ENCODE results near the gene ISG20.

Gene ISG20

GRCh38 chr15:88608607-88609181 lies 30.1 kb upstream of the ISG20 start:
- no peak for TF ChIP-seq CTCF (IDR thresholded peaks at IDR 0.05)
- no peaks in the 10 kb centered on the region for H3K9me3 ChIP-seq (ENCODE audit: control insufficient read depth, low read length)
- no peak overlapping the region for H3K4me2 ChIP-seq (ENCODE audit: low read length)
- H3K27me3 ChIP-seq (ENCODE audit: control insufficient read depth, insufficient read depth, low read length) = peaks cover 3% of the 10 kb centered on the region
- no peaks in the 10 kb centered on the region for H3K79me2 ChIP-seq
- no peak overlapping the region for H2AFZ ChIP-seq
- H3K4me3 ChIP-seq (ENCODE audit: low read depth, low read length) = no peak overlapping the region
- H3K4me1 ChIP-seq = no peaks in the 10 kb centered on the region
- H3K9ac ChIP-seq = no peak overlapping the region
- H3K27ac ChIP-seq = no peak overlapping the region
- no peaks in the 10 kb centered on the region for H3K36me3 ChIP-seq (ENCODE audit: control insufficient read depth, insufficient read depth, low read length)

DNA sequence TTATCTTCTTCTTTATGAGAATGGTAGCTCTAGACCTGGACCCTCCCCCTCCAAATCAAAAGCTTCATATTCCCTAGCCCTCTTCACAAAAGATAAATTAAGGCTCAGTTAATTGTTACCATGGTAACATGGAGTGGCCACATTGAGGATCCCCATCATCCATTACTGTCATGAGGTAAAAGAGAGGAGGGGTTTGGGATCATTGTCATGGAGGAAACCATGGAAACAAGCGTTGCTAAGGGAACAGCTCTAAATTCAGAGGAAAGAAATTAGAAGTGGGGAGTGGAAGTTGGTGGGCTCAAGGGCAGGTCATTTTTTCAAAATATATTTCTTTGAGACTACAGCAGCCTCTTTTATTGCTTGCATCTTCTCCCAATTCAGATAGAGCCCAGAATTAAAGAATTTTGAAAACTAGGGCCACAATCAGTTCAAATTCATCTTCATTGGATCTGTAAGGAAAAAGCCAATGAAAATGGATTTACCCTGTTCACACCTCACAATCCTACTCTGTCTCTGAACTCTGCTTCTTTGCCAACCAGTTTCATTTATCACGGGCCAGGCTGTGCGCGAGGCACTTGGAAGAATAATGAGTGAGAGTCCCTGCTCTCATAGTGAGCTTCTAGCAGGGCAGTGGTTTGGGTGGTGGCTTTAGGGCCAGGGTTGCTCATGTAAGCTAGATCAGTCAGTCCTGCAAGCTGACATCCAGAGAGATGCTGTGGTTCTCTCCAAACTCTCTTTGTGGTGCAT lies 29.3 kb upstream of the ISG20 start:
- Histone ChIP-seq H3K4me1 (no peaks in the 10 kb centered on the region), H3K36me3 (ENCODE audit: control insufficient read depth, insufficient read depth, low read length) (no peaks in the 10 kb centered on the region), H3K9me3 (ENCODE audit: control insufficient read depth, low read length) (no peaks in the 10 kb centered on the region), H3K79me2 (no peaks in the 10 kb centered on the region), H3K4me2 (ENCODE audit: low read length) (no peak overlapping the region), H3K27me3 (ENCODE audit: control insufficient read depth, insufficient read depth, low read length) (peaks cover 3% of the 10 kb centered on the region), H3K27ac (no peak overlapping the region), H3K4me3 (ENCODE audit: low read depth, low read length) (no peak overlapping the region), H2AFZ (no peak overlapping the region), H3K9ac (no peak overlapping the region)
- no peak for TF ChIP-seq CTCF (IDR thresholded peaks at IDR 0.05)

- no peak overlapping the region for H3K4me3 ChIP-seq (ENCODE audit: low read depth, low read length)
- H3K4me2 ChIP-seq (ENCODE audit: low read length) = no peak overlapping the region
- TF ChIP-seq CTCF (IDR thresholded peaks at IDR 0.05) = no peak
- H3K27me3 ChIP-seq (ENCODE audit: control insufficient read depth, insufficient read depth, low read length) = no peaks in the 10 kb centered on the region
- no peaks in the 10 kb centered on the region for H3K36me3 ChIP-seq (ENCODE audit: control insufficient read depth, insufficient read depth, low read length)
- H3K27ac ChIP-seq = no peak overlapping the region
- H3K4me1 ChIP-seq = no peaks in the 10 kb centered on the region
- no peaks in the 10 kb centered on the region for H3K9me3 ChIP-seq (ENCODE audit: control insufficient read depth, low read length)
- no peak overlapping the region for H2AFZ ChIP-seq
- no peaks in the 10 kb centered on the region for H3K79me2 ChIP-seq
- no peak overlapping the region for H3K9ac ChIP-seq
These were observed 28.1 kb upstream of the ISG20 start for GRCh38 chr15:88610701-88611231.

DNA sequence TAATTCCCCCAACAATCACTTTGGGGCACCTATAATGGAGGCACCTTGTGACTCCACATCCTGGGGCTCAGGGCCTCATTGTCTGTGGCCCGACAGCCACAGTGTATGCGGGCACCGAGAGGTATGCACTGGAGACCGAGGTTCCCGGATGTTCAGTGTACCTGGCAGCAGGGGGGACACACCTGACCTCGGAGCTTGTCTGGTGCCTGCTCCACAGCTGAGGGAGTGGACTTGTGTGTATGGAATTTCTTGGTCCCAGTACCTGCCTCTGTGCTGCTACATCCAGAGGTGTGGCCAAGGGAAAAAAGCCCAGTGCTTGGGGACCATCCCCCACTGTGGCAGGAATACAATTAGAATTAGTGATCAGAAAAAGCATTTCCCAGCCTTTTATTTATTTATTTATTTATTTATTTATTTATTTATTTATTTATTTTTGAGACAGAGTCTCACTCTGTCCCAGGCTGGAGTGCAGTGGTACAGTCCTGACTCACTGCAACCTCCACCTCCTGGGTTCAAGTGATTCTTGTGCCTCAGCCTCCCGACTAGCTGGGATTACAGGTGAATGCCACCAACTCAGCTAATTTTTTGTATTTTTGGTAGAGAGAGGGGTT lies 26.5 kb upstream of the ISG20 start:
- Histone ChIP-seq H3K9ac (no peak overlapping the region), H3K9me3 (ENCODE audit: control insufficient read depth, low read length) (no peaks in the 10 kb centered on the region), H3K36me3 (ENCODE audit: control insufficient read depth, insufficient read depth, low read length) (no peaks in the 10 kb centered on the region), H3K4me3 (ENCODE audit: low read depth, low read length) (no peak overlapping the region), H3K27ac (no peak overlapping the region), H3K4me1 (no peaks in the 10 kb centered on the region), H3K79me2 (no peaks in the 10 kb centered on the region), H3K27me3 (ENCODE audit: control insufficient read depth, insufficient read depth, low read length) (no peaks in the 10 kb centered on the region), H3K4me2 (ENCODE audit: low read length) (no peak overlapping the region), H2AFZ (no peak overlapping the region)
- no peak for TF ChIP-seq CTCF (IDR thresholded peaks at IDR 0.05)
